Measurements from ENCODE around the gene ITGBL1.
A peak's percentile ranks its signal among the peaks of the same experiment; 100 is the strongest.

ITGBL1 gene

DNA sequence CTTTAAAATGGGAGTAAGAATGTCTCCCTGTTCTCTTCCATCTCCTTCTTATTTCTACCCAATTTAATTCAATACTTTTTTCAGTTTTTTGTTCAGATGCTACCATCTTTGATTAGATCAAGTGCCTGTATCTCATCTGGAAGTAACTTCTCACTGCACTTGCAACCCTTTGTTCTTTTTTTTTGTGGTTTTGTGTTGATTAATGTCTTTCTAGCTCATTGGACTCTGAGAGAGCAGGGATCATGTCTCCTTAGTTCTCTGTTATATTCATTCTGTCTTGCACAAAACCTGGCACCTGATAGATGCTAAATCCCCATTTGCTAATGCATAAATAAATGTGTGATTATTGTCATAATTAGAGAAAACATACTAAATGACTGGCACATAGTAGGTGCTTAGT lies 834 bp upstream of the ITGBL1 start:
- DNase-seq (ENCODE audit: low read depth, low spot score), result no peak

DNA sequence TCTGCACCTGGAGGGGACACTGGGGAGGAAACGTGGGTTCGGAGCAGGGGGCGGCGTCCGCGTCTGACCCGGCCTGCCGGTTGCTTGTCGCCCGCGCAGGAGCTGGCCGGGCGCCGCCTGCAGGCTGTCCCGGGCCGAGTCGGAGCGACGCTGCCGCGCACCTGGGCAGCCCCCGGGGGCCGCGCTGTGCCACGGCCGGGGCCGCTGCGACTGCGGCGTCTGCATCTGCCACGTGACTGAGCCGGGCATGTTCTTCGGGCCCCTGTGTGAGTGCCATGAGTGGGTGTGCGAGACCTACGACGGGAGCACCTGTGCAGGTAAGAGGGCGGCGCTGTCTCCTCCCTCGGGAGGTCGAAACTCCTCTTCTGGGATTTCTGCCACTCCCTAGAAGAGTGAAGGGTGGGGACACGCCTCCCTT lies 1.3 kb downstream of the ITGBL1 start:
- DNase-seq (ENCODE audit: low read depth, low spot score), result no peak

DNA sequence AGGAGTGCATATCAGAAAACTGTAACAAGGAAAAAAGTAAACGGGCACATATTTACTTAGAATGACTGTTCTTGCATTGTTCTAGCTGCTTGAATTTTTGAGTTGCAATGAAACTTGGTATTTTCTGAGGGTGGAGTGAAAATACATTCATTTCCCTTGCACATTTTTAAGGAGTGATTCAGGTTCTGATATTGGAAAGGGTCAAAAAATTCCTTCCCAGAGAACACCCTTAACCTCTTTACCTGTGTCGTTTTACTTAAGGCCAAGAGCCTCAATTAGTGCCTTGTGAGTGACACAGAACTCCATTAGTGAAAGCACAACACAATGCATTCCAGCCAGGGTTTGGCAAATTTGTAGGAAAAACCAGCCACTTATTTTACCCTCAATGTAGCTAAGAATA lies 2.3 kb downstream of the ITGBL1 start:
- no peak for DNase-seq (ENCODE audit: low read depth, low spot score)

DNA sequence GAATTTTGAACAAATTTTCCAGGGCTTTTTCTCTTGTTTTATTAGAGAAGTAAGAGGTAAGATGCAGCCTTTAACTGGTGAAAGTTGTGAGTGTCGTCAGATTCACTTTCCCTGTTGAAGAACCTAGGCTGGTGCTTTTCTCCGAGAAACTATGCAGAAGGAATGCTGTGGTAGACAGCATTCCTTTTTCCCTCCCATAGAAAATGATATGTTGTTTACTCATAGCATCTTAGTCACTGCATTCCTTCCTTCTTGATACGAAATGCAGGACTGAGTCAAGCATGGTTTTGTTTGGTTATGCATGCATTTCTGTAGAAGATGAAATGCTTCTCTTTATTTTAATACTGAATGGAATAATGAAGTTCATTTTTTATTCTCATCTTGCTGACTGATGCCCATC lies 3.4 kb downstream of the ITGBL1 start:
- DNase-seq (ENCODE audit: low read depth, low spot score), result no peak

DNA sequence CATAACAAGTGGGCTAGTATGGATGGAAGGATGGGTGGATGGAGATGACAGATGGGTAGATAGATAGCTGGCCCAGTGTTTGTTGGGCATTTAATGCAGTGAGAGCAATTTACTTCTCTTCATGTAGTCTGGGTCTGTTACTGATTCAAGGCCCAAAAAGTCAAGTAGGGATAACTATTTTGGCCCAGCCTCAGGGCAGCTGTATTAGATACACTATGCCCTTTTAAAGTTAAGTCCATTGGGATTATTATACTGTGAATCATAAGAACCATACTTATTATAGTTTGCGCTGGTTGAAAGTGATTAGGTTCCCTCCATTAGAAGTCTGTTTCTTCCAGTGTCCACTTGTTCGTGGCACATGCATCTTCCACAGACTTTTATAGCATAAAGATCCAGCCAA lies 4.7 kb downstream of the ITGBL1 start:
- no peak for DNase-seq (ENCODE audit: low read depth, low spot score)

DNA sequence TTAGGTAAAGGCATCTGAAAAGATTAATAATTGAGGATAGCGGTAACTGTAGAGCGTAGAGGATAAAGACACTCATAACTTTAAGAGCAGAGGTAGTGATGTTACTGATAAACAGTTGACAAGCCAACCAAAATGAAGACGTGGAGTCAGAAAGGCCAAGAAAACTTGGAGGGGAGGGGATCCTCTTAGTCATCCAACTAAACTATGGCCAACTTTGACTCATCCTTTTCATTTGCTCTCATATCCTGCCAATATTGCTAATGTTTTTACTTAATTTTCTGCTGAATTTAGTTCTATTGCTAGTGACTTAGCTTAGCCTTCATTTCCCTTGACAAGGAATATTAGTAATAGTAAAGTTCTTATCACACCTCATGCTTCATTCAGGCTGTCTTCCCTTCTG lies 13.4 kb downstream of the ITGBL1 start:
- no peak for DNase-seq (ENCODE audit: low read depth, low spot score)

DNA sequence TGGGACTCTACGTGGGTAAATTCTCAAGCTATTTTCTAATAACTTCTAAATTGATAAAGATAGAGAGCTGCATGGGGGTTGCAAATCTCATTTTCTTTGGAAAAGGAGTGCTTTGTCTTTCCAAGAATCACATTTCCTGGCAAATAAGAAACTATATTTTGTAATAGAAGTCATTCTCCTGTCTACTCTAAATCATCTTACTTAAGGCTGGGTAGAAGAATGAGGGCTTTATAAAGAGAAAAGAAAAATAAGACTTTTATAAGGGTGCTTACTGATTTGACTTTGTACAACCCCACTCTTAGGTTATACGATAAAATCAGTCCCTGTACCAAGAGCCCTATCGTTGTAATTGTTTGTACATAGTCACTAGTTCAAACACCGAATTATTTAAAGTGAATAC lies 14.9 kb downstream of the ITGBL1 start:
- no peak for DNase-seq (ENCODE audit: low read depth, low spot score)

DNA sequence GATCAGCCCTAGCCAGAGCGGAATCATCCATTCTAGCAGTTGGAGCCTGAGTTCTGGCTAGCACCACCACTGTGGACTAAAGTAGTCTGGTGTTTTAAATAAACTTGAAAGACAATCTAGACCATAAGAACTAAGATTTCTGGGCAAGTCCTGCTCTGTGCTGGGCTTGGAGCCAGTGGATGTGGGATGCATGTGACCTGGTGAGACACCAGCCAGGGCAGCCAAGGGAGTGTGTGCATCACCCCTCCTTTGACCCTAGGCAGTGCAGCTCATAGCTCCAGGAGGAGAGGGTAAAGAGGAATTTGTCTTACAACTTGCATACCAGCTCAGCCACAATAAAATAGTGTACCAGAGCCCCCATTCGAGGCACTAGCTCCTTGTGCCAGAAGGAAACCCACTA lies 21.0 kb downstream of the ITGBL1 start:
- DNase-seq (ENCODE audit: low read depth, low spot score), result no peak

DNA sequence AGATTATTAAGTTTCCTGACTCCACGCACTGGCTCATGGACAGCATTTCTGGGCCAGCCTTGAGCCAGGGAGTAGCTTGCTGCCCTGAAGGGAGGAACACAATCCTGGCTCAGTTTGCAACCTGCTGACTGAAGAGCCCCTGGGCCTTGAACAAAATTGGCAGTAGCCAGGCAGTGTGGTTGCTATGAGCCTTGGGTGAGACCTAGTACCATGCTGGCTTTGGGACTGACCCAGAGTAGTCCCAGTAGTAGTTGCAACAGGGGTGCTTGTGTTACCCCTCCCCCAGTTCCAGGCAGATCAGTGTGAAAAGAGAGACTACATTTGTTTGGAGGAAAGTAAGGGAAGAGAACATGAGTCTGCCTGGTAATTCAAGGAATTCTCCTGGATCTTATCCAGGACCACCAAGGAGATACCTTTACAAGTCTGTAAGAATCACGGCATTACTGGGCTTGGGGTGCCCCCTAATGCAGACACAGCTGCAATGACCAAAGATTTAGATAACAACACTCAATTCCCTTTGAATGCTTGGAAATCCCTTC lies 22.0 kb downstream of the ITGBL1 start:
- peak; percentile 33 for DNase-seq (ENCODE audit: low read depth, low spot score)

DNA sequence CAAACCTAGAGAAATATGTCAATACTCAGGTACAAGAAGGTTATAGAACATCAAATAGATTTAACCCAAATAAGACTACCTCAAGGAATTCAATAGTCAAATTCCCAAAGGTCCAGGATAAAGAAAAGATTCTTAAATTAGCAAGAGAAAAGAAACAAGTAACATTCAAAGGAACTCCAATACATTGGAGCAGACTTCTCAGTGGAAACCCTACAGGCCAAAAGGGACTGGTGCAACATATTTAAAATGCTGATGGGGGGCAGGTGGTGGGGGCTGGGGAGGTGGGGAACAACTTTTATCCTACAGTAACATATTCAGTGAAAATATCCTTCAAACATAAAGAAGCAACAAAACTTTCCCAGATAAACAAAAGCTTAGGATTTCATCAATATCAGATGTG lies 23.1 kb downstream of the ITGBL1 start:
- no peak for DNase-seq (ENCODE audit: low read depth, low spot score)

DNA sequence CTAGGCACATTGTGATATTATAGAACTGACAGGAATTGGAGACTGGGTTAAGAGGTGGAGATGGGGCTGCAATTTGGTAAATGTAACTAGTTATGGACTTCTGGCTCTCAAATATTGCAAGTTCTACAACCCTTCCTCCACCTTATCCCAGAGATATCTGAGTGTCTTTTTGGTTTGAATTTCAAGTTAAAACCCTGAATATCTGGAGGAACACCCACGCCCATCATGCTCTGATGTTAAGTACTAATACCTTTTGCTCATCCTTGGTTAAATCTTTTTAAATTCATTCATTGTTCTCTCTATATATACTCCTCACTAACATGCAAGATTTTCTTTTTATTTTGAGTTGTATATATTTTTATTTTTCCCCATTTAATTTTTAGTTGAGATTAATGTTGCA lies 28.9 kb downstream of the ITGBL1 start:
- DNase-seq (ENCODE audit: low read depth, low spot score), result no peak

DNA sequence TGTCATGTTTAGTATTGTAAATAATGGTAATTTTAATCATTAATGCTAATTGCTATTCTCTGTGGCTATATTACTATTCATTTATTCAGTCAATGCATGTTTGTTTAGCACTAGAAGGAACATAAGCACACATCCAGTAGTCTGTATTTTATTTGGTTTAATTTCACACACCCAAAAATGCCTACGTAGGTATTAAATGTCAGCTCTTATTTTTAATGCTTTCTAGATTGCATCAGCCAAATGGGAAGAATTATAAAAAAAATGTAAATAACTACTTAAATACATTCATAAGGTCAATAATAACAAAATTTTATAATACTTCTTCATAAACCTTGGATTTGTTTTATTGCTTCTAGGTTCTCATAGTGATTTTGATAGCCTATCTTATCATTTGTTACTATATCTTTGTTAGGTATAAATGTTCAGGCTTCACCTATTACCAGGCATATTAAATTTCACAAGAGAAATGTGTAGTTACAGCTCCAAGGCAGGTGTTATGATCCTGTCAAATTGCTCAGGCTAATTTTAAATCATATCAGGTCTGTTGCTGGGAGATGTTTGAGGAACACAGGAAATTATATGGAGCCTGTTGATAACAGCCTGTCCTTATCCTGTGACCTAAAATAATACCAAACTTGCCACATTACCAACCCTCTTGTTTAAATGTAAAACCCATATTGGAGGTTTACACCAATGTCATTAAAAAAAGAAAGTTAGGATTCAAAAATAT lies 34.4 kb downstream of the ITGBL1 start:
- DNase-seq (ENCODE audit: low read depth, low spot score), result no peak

DNA sequence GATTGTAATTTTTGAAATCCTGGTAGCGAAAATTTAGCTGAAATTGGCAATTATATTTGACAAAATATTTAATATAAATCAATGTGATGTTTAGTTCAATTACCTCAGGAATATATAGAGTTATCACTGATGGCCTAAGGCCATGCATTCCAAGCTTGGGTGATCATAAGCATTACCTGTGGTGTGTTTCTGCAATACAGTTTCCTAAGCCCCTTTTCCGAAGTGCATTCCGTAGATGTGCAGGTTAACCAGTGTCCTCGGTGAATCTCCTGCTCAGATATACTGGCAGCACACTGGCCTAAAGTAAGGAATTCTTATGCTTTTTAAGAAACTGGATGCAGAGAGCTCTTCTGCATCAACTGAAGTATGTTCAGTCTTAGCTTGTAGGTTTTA lies 35.0 kb downstream of the ITGBL1 start:
- DNase-seq (ENCODE audit: low read depth, low spot score), result no peak

DNA sequence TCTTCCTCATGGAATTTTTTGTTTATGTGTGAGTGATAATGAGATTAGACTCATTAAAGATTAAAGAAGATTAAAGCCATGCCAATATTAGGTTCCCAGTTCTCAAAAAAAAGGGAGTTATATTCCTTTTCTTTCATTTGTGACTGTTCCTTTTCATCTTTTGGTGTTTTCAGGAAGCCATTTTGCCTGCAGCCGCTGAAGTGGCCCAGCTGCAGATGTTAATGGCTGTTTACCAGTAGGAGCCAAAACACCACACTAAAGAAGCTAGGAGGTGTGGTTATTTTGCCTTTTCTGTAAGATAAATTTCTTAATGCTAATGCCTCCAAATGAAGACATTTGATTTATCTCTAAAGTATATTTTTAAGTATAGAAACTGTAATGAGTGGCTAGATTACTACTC lies 36.3 kb downstream of the ITGBL1 start:
- DNase-seq (ENCODE audit: low read depth, low spot score), result no peak

DNA sequence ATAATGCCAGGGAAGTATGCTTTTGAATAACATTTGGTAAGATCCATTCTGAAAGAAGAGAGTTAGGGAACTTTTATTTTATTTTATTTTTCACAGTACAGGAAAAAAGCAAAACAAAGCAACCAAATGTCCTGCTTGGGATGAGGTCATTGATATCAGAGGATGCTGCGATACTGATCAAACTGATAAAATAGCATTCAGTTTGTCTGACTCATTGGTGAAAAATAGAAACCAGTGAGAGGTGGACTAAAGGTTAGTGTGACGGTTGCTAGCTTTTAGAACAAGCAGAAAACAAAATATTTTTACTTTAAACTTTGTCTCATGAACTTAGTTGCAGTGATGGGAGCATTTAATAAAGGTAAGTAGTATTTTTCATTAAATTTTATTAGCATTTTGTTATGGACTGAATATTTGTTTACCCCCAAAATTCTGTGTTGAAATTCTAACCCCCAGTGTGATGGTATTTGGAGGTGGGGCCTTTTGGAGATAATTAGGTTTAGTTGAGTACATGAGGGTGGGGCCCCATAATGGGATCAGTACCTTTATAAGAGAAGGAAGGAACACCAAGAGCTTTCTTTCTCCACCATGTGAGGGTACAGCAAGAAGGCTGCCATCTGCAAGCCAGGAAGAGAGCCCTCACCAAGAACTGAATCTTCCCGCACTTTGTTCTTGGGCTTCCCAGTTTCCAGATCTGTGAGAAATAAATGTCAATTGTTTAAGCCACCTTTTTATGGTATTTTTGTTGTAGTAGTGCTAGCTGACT lies 37.3 kb downstream of the ITGBL1 start:
- no peak for DNase-seq (ENCODE audit: low read depth, low spot score)

DNA sequence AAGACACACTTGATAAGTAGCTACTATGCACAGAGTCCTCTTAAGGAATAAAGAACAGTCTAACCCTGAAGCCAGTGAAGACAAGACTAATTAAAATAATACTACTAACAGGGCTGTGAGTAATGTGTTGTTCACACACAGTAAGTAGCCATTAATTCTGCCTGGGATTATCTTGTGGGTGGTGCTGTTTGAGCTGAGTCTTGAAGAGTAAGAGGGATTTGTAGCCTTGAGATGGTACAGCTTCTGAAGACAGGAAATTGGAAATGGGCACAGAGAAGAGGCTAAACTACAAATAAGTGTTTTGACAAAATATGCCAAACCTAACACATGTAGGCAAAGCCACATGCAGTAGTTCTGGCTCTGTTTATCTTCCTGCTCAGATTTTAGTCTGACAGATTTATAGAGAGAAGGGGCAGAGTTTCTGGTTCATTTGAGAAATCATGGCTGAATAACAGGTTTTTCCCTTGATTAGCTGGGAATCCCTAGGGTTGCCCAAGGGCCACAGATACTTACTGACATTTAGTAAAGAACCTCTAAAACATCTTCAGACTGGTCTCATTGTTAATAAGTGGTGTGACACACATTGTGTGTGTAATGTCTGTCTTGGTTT lies 38.0 kb downstream of the ITGBL1 start:
- no peak for DNase-seq (ENCODE audit: low read depth, low spot score)

DNA sequence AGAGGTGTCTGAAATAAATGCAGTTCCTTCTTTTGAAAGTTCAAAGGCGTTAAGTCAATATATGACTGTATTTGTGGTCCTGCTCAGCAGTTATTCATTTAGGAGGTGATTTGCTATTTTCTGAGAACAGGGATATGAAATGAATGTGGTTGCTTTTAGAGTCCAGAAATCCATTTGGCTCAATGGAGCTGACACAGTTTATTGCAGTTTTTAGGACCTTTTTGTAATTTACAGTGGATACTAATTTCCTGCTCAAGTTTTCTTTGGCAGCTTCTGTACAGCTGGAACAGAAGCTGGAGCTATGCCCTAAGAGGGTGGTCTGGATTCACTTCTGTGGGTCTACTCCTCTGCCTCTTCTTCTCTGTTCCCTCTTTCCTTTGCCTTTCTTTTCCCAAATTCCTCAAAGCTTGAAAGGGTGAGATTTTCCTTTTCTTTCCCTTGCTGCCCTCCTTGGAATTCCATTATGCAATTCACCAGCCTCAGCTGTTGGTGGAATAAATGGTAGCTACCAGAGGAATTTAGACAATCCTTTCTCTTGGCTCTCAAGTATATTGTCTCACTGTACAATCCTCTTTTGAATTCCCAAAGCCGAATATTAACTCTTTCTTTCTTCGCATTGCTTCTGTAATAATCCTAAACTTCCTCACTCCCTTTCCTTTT lies 39.9 kb downstream of the ITGBL1 start:
- DNase-seq (ENCODE audit: low read depth, low spot score), result no peak

DNA sequence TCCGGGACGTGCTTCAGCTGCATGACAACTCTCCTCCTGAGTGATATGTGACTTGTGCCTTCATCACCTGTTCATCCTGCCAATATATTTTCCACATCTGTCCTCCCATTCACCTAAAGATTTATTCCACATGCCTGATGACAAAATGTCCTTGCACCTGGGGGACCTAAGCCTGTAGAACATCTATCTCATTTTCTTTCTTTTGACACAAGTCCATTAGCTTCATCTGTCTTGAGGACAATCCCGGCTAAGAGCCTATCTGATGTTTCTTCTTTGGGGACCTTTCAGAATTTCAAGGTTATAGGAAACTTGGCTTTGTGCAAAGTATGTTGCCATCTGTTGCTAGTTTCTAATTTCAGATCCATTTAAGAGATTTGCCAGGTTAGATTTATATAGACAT lies 41.1 kb downstream of the ITGBL1 start:
- no peak for DNase-seq (ENCODE audit: low read depth, low spot score)

DNA sequence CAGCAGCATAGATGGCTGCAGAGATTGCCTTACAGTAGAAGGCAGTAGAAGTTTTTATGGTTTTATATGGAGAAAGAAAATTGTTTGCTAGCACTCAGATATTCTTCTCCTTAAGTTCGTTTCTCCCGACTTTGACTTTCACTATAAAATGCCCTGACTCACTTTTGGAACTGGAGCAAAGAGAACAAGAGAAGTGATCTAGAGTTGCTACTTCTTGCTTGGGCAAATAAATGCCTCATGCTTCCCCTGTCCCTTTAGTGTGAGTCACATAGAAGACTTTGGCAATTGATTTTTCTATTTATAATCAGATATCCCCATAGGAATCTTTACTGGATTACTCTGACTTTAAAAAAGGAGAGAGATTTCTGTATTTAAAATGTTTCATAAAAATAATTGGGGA lies 46.9 kb downstream of the ITGBL1 start:
- no peak for DNase-seq (ENCODE audit: low read depth, low spot score)

DNA sequence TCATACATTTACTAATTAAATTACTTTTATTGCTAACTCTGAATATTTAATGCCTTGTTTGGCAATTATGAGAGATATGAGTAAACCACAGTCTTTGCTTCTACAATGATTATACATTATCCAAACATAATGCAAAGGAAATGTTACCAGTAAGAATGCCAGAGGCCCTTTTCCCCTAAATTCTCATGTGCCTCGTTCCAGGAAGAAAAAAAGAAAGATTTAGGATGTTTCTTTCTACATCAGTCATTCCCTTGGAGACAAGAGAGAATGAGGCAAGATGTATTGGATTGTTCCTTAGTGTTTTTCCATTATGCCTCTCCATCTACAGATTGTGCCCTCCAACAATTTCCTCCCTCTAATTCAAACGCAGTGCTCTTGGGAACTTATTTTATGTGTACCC lies 50.1 kb downstream of the ITGBL1 start:
- no peak for DNase-seq (ENCODE audit: low read depth, low spot score)

DNA sequence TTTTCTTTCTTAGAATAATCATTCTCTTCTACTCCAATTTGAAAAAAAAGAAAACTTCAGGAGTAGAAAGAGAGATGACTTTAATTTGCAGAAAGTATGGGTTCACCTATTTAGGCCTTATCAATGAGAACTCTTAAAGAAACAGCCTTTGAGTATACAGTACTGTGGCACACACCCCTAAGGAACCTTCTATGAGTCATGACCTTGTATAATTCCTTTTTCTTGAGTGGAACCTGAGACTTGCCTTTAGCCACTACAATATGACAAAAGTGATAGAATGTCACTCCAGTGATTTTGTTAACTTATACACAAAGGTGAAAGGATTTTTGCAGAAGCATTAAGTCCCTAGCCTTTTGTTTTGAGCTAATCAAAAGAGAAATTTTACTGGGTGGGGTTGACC lies 58.7 kb downstream of the ITGBL1 start:
- DNase-seq (ENCODE audit: low read depth, low spot score), result no peak

DNA sequence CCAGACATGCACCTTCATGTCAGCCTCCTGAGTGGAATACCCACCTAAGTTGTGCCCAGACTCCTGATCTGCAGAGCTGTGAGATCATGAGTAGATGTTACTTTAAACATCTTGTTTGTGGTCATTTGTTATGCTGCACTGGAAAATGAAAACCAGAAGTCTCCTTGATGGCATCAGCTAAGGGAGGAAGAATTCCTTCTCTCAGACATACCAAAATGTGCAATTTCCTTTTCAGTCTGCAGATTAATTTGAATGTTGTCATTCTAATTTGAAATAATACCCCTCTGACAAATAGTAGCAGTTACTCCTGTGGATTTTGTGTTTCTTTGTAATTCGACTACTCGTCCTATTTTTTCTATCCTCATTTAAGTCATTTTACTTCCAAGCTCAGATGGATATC lies 59.3 kb downstream of the ITGBL1 start:
- no peak for DNase-seq (ENCODE audit: low read depth, low spot score)
